Measurements from ENCODE around the gene COPE.

- TF ChIP-seq CTCF (IDR thresholded peaks at IDR 0.05): no peak
- peak in 1 of 2 donors; percentile 14 for TF ChIP-seq POLR2A (IDR thresholded peaks at IDR 0.05)
These were observed 21.0 kb upstream of the COPE start for GRCh38 chr19:18939922-18940768.
